PC-3 (cell line): ENCODE results near the gene PPP2R5D.

Source experiments
- CTCF ChIP-seq: fragments of 300-600 bp; sonication (generic); conservative IDR thresholded peaks from 2 replicates; pipeline ENCODE4 v1.5.1; 2017; ENCODE audit warnings: antibody characterized with exemption, low read depth, mild to moderate bottlenecking, low read length
- EZH2 ChIP-seq: fragments of 300-600 bp; sonication (generic); IDR thresholded peaks from one replicate; pipeline ENCODE4 v1.6.1; 2017; ENCODE audit warnings: antibody characterized with exemption, mild to moderate bottlenecking, low read length; ENCODE audit not compliant: unreplicated experiment
- EZH2phosphoT487 ChIP-seq: fragments of 300-600 bp; sonication (generic); IDR thresholded peaks from 2 replicates; pipeline ENCODE4 v1.6.1; 2018; ENCODE audit warnings: mild to moderate bottlenecking, antibody characterized with exemption, low read length, borderline replicate concordance

GRCh38 chr6:42958125-42958524 is 26.2 kb upstream of the PPP2R5D start:
- TF ChIP-seq EZH2 (no peak), CTCF (no peak), EZH2phosphoT487 (no peak)
